ENCODE measurements around the gene MORF4L1.
A peak's percentile ranks its signal among the peaks of the same experiment; 100 is the strongest.
"Not testable (repeated sequence)": the region's sequence is repeated elsewhere in the genome, so short reads cannot be mapped to it uniquely, and the experiment has no call there.

Gene MORF4L1

DNA sequence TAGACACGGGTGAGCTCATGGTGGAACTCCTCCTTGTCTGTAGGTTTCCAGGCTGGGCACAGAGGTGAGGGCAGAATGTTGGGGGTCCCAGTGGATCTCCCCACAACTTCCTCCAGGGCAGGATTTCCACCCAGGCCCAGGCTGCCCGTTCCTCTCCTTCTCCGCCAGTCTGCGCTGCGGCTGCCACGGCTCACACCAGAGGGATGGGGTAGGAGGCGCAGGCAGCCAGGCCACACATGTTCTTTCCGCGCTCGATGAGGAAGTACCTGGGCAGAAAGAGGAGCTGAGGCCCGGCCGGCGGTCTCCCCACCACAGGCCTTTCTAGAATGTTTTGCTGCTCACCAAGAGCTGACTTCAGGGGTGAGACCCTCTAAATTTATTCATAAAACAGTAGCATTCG lies 49.2 kb downstream of the MORF4L1 start:
- Histone ChIP-seq H3K27ac (peak overlapping the region in 1 of 21 experiments; percentile 3), H3K4me3 (no peak overlapping the region)

GRCh38 chr15:78922527-78922926 lies 49.8 kb downstream of the MORF4L1 start:
- H3K4me3 ChIP-seq, result no peak overlapping the region
- H3K27ac ChIP-seq, result peak overlapping the region in 2 of 21 experiments; percentile 3 to 21

DNA sequence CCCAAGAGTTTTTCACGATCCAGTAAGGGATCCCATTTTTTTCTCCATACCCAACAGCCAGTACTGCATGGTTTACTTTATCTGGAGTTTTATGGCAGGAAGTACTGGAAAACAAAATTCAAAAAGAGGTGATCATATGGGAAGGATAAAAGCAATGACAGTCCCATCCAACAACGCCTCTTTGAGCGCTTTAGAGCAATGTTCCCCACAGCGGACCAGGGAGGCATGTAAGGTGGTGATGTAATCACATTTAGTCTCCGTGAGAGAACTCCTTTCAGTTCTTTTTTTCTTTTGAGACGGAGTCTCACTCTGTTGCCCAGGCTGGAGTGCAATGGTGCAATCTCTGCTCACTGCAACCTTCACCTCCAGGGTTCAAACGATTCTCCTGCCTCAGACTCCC lies 50.3 kb downstream of the MORF4L1 start:
- H3K4me3 ChIP-seq, result no peak overlapping the region
- peak overlapping the region in 1 of 21 experiments; percentile 21 for H3K27ac ChIP-seq

DNA sequence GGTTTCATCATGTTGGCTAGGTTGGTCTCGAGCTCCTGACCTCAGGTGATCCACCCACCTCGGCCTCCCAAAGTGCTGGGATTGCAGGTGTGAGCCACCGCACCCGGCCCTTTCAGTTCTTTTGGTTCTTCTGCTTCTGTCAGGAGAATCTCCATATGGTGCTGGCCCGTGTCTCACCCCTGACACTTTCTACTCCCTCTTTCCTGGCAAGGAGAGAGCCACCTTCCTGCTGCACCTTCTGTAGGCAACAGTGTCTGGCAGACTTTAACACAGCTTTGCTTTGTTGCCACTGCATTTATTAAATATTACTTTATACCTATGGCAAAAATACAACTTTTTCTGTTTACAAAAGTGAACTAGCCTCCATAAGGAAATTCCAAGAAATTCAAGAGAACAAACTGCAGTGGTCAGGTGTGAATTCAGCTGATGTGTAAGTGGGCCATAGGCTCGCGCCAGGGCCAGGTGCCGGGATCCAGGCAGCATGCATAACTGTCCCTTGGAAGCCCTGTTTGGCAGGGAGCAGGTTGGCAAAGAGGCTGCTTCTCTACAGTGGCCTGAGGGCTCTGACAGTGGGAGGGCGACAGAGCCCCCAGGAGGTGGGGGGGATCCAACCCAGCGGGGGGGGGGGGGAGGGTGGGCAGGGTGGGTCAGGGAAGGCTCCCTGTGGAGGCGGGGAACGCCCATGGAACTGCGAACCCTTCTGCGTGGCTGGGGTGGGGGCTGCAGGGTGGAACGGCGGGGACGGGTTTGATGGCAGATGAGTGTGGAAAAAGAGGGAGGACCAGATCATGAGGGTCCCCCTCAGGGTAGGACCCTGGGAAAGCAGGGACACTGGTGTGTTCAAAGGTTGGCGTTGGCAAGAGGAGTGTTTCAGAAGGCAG lies 51.0 kb downstream of the MORF4L1 start:
- peak overlapping the region in 1 of 21 experiments; percentile 28 for H3K27ac ChIP-seq
- no peak overlapping the region for H3K4me3 ChIP-seq

DNA sequence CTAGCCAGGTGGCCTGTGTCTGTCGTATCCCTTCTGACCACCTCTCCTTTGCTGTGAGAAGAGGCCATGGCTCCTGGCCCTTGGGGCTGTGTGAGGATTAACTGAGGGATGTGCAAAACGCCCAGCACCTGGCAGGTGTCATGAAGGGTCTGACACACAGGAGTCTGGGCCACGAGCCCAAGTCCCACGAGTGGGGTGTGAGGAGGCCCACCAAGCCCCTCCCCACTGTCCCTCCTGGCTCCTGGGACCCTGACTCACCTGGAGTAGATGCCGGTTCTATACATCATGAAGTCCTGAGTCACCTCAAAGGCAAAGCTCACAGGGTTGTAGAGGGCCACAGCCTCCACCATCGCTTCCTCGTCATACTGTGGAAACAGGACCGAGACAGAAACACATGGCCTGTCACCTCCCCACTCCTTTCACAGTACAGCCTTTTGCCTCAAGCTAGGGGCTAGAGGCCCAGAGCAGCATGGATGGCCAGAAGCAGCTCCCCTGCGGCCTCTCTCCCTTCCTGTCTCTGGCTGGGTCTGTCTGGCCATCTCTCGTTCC lies 52.5 kb downstream of the MORF4L1 start:
- Histone ChIP-seq H3K27ac (peak overlapping the region in 1 of 21 experiments; percentile 39), H3K4me3 (no peak overlapping the region)

GRCh38 chr15:78925956-78926743 lies 53.5 kb downstream of the MORF4L1 start:
- Histone ChIP-seq H3K4me3 (no peak overlapping the region), H3K27ac (no peak overlapping the region)

DNA sequence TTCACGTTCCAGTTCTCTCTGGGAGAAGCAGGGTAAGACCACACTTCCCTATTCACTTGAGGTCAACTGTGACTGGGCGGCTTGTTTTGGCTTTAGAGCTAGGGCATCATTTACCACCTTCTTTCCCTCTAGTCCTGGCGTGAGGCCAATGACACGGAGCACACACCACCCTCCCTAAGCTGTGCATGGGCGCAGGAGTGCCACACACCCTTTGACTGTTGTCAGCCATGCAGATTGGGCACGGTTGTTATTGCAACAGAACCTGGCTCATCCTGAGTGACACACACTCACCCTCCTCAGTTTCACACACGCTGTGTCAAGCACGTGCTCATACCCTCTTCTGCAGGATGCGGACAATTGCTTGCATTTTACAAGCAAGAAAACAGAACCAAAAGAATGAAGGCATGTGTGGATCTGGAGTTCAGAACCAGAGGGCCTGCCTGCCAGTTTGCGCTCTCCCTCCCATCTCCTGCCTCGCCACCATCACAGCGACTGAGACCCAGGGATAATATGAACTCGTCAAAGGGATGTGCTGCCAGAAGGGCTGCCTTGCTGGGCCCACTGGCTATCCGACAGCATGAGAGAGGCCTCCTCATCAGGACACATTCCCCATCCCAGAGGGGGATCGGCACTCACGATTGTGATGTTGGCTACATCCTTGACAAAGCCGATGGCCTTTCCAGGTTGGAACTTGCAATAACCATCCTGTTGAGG lies 54.5 kb downstream of the MORF4L1 start:
- H3K4me3 ChIP-seq, result no peak overlapping the region
- H3K27ac ChIP-seq, result no peak overlapping the region

DNA sequence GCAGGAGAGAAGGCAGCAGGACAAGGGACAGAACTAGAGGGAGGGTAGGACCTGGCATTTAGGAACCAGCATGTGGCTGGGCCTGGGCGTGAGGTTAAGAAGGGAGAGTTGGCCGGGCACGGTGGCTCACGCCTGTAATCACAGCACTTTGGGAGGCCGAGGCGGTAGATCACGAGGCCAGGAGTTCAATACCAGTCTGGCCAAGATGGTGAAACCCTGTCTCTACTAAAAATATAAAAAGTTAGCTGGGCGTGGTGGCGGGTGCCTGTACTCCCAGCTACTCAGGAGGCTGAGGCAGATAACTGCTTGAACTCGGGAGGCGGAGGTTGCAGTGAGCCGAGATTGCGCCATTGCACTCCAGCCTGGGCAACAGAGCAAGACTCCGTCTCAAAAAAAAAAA lies 55.5 kb downstream of the MORF4L1 start:
- H3K27ac ChIP-seq, H3K4me3 ChIP-seq: not testable (repeated sequence)

DNA sequence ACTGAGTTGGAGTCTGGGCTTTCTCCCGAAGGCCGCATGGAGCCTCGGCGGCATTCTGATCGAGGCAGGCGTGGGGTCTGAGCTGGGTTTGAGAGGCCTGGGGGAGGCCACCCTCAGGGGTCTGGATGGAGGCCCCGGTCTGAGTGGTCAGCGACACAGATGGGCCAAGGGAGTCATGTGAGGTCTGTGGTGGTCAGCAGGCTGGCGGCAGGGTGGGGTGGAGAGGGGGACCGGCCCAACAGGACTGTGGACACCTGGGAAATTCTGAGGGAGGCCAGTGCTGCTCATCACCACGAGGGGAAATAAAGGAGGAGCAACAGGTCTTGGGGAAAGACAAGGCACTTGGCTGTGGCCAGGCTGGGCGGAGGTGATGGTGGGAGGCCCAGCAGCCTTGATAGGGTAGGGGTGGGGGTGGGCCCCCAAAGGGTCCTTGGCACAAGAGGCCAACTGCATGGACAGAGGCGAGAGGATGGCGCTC lies 56.0 kb downstream of the MORF4L1 start:
- Histone ChIP-seq H3K27ac (peak overlapping the region in 1 of 21 experiments; percentile 52), H3K4me3 (no peak overlapping the region)

DNA sequence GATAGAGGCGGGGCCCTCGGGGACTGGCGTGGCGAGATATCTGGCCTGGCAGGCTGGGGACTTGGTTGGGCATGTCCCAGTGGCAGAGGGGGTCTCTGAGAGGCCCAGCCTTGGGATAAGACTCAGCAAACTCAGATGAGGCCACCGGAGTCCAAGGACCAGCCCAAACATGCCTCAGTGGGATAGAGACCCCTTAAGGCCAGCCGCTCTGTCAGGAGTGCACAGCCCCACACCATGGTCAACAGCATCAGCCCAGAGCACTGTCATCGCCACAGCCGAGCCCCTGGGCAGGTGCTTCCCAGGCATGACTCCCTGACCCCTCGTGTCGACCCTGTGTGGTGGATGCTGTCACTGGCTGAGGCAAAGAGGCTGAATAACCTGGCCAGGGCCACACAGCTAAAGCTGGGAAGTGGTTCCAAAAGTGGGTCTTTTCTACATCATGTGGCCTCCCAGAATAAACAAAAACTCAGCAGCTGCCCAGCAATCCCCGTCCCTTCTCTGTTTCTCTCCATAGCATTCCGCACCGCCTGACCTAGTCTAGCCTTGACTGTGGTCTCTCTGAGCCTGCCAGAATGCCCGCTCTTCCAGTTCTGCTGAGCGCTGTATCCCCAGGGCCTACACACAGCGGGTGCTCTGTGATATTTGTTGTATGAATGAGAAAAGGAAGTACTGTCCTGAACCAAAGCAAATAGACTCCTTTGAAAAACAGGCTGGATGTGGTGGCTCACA lies 57.0 kb downstream of the MORF4L1 start:
- H3K27ac ChIP-seq, result peak overlapping the region in 5 of 21 experiments; percentile 0 to 52 (median 29)
- no peak overlapping the region for H3K4me3 ChIP-seq

GRCh38 chr15:78930577-78931388 lies 58.1 kb downstream of the MORF4L1 start:
- Histone ChIP-seq H3K4me3 (no peak overlapping the region), H3K27ac (peak overlapping the region in 10 of 21 experiments; percentile 0 to 54 (median 35))

GRCh38 chr15:78931439-78932257 lies 59.0 kb downstream of the MORF4L1 start:
- no peak overlapping the region for H3K4me3 ChIP-seq
- peak overlapping the region in 5 of 21 experiments; percentile 21 to 47 (median 45) for H3K27ac ChIP-seq

DNA sequence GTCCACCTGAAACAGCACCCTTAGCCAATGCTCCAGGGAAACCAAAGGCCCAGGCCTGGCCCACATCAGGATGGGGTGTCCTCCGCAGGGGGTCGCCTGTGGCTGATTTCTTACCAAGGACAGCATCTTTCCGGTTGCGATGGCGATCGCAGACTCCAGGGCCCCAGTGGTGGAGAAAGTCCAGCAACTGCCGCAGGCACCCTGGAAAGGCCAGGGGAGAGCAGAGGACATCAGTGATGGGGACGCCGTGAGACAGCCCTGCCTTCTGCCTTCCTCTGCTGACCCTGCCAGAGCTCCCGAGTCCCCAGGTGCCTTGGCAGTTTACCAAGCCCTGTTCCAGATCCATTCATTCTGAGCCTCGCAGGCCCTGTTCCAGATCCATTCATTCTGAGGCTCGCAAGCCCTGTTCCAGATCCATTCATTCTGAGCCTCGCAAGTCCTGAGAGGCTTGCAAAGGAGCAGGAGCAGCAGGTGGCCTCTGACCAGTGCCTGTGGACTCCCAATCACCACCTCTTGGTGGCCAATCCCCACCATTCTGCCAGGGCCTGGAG lies 59.6 kb downstream of the MORF4L1 start:
- Histone ChIP-seq H3K27ac (peak overlapping the region in 1 of 21 experiments; percentile 1), H3K4me3 (no peak overlapping the region)

DNA sequence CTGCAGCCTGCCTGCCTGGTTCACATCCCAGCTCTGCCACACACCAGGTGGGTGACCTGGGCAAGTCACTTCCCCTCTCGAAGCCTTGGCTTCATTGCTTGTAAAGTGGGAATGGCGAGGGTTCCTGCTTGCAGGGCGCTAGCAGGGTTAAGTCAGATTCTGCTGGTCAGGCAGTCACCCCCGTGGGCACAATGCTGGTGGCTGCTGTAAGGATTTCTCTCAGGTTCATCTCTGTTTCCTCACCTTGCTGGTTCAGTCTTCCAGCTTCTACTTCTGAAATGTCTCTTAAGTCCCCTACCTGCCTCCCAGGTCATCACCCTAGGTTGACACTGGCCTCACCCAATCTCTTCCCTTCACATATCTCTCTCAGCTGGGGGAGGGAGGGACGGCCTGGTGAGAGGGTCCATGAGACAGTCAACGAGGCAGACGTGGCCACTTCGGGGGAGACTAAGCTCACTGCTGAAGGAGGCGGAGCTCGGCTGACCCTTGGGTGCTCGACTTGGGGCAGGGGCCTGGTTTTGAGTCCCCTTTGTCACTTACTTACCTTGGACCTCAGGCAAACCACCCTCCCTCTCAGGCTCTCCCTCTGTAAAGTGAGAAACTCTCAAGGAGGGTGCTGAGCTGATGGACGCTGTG lies 60.6 kb downstream of the MORF4L1 start:
- Histone ChIP-seq H3K27ac (peak overlapping the region in 3 of 21 experiments; percentile 1 to 28 (median 17)), H3K4me3 (no peak overlapping the region)

GRCh38 chr15:78933823-78934654 lies 61.3 kb downstream of the MORF4L1 start:
- H3K4me3 ChIP-seq, result no peak overlapping the region
- H3K27ac ChIP-seq, result peak overlapping the region in 3 of 21 experiments; percentile 17 to 39 (median 28)

- Histone ChIP-seq H3K27ac (no peak overlapping the region), H3K4me3 (no peak overlapping the region)
Measured at GRCh38 chr15:78934655-78935023, 61.9 kb downstream of the MORF4L1 start.

Data from skin epidermis (tissue), 12 donors.